SK-N-SH (cell line): ENCODE measurements around the gene NUDCD3. TPM values are rescaled to one million over a fixed set of nuclear protein-coding genes. Genes with fewer than 3 reads are reported as not detected.

Experiments
- CTCF ChIA-PET: fragments of 300-600, 350-600 bp; formaldehyde crosslinking; extraction: SDS; loops from one replicate; lab custom pipeline; 2021; lab: Yijun Ruan, JAX
- POLR2A ChIA-PET: fragments of 350-600 bp; sonication (Branson Sonifier 250); formaldehyde crosslinking; extraction: SDS; loops from one replicate; lab custom pipeline; 2020; ENCODE audit warnings: antibody characterized with exemption, inconsistent platforms; lab: Yijun Ruan, JAX
- DNase-seq: peaks from one replicate; pipeline ENCODE4 v3.0.0; 2012
- H2AFZ ChIP-seq: fragments of 200-600 bp; sonication (generic); 2 replicates; pipeline ENCODE4 v1.8.1; 2016; ENCODE audit warnings: antibody characterized with exemption, mild to moderate bottlenecking, low read depth
- H3F3A ChIP-seq: fragments of 200-600 bp; sonication (generic); replicated peaks from 2 replicates; pipeline ENCODE3; 2016; ENCODE audit warnings: antibody characterized with exemption, mild to moderate bottlenecking; ENCODE audit not compliant: insufficient read depth
- H3K27ac ChIP-seq, 2 experiments: fragments of 200-500 bp in 1 of 2; fragments of 200-600 bp in 1 of 2; sonication (Bioruptor generic) in 1 of 2; sonication (generic), shearing (Covaris generic) in 1 of 2; 2 replicates each; pipeline versions ENCODE4 v1.5.1 to v1.6.1; 2014 to 2016; ENCODE audit warnings: low read depth in 2 of 2, inconsistent platforms in 1 of 2, low read length in 1 of 2, mild to moderate bottlenecking in 1 of 2, mixed read lengths in 1 of 2
- H3K27me3 ChIP-seq: fragments of 200-600 bp; sonication (generic), shearing (Covaris generic); 2 replicates; pipeline ENCODE4 v1.6.1; 2016; ENCODE audit warnings: mixed run types; ENCODE audit not compliant: insufficient read depth
- H3K36me3 ChIP-seq, 2 experiments: fragments of 200-500 bp in 1 of 2; fragments of 200-600 bp in 1 of 2; sonication (Bioruptor generic) in 1 of 2; sonication (generic) in 1 of 2; replicated peaks in 1 of 2; 2 replicates each; pipeline versions ENCODE3 to v1.5.1; 2014 to 2016; ENCODE audit warnings: low read length in 1 of 2, mild to moderate bottlenecking in 1 of 2; ENCODE audit not compliant: insufficient read depth in 2 of 2, control insufficient read depth in 1 of 2
- H3K4me1 ChIP-seq, 2 experiments: fragments of 200-500 bp in 1 of 2; fragments of 200-600 bp in 1 of 2; sonication (Bioruptor generic) in 1 of 2; sonication (generic), shearing (Covaris generic) in 1 of 2; 2 replicates each; pipeline versions ENCODE4 v1.5.1 to v1.6.1; 2014 to 2016; ENCODE audit warnings: low read depth in 1 of 2, low read length in 1 of 2, mixed run types in 1 of 2; ENCODE audit not compliant: insufficient read depth in 2 of 2, control insufficient read depth in 1 of 2
- H3K4me2 ChIP-seq: fragments of 200-600 bp; sonication (generic), shearing (Covaris generic); 2 replicates; pipeline ENCODE4 v1.6.1; 2017; ENCODE audit warnings: mixed run types
- H3K4me3 ChIP-seq, 2 experiments: fragments of 200-500 bp in 1 of 2; fragments of 200-600 bp in 1 of 2; sonication (Bioruptor generic) in 1 of 2; sonication (generic), shearing (Covaris generic) in 1 of 2; 2 replicates each; pipeline versions ENCODE4 v1.5.1 to v1.8.1; 2014 to 2016; ENCODE audit warnings: low read depth in 2 of 2, inconsistent platforms in 1 of 2, low read length in 1 of 2, mild to moderate bottlenecking in 1 of 2, mixed read lengths in 1 of 2, moderate library complexity in 1 of 2
- H3K79me2 ChIP-seq: fragments of 200-600 bp; sonication (generic); 2 replicates; pipeline ENCODE4 v1.8.1; 2017; ENCODE audit warnings: mild to moderate bottlenecking; ENCODE audit not compliant: insufficient read depth
- H3K9ac ChIP-seq: fragments of 200-600 bp; sonication (generic); 2 replicates; pipeline ENCODE4 v1.6.1; 2017; ENCODE audit warnings: mixed run types
- H3K9me2 ChIP-seq: fragments of 200-600 bp; sonication (generic); 2 replicates; pipeline ENCODE4 v1.6.1; 2017; ENCODE audit warnings: mixed run types
- H3K9me3 ChIP-seq: fragments of 200-600 bp; sonication (generic); 2 replicates; pipeline ENCODE4 v1.6.1; 2017; ENCODE audit warnings: mixed run types, mild to moderate bottlenecking, moderate library complexity
- H4K20me1 ChIP-seq: fragments of 200-600 bp; sonication (generic); 2 replicates; pipeline ENCODE4 v1.6.1; 2017; ENCODE audit warnings: mild to moderate bottlenecking, mixed run types; ENCODE audit not compliant: insufficient read depth
- CTCF ChIP-seq: fragments of 200-600 bp; sonication (generic); IDR thresholded peaks from 2 replicates; pipeline ENCODE4 v1.6.1; 2017; ENCODE audit warnings: antibody characterized with exemption, mild to moderate bottlenecking, moderate library complexity
- ELF1 ChIP-seq: IDR thresholded peaks from 2 replicates; pipeline ENCODE4 v1.4.0; 2012
- EP300 ChIP-seq, 2 experiments: IDR thresholded peaks; 2 replicates each; pipeline versions ENCODE4 v1.4.0 to v1.6.1; 2012; ENCODE audit warnings: borderline replicate concordance in 1 of 2, low read depth in 1 of 2, low read length in 1 of 2
- EZH2phosphoT487 ChIP-seq: fragments of 200-600 bp; sonication (generic); IDR thresholded peaks from 2 replicates; pipeline ENCODE4 v1.6.1; 2017; ENCODE audit warnings: low read depth, mixed run types, mild to moderate bottlenecking, antibody characterized with exemption, moderate library complexity, borderline replicate concordance
- FOSL2 ChIP-seq: IDR thresholded peaks from 2 replicates; pipeline ENCODE4 v1.4.0; 2012; ENCODE audit warnings: low read depth, mild to moderate bottlenecking, moderate library complexity, borderline replicate concordance
- GABPA ChIP-seq: IDR thresholded peaks from 2 replicates; pipeline ENCODE4 v1.4.0; 2012; ENCODE audit warnings: low read depth, mild to moderate bottlenecking
- MAX ChIP-seq: IDR thresholded peaks from 2 replicates; pipeline ENCODE4 v1.4.0; 2012; ENCODE audit warnings: low read depth
- MXI1 ChIP-seq: IDR thresholded peaks from 2 replicates; pipeline ENCODE4 v1.6.1; 2012; ENCODE audit warnings: mild to moderate bottlenecking, low read depth, low read length, improper control_type of control experiment
- NFIC ChIP-seq: IDR thresholded peaks from 2 replicates; pipeline ENCODE4 v1.4.0; 2012; ENCODE audit warnings: borderline replicate concordance
- RAD21 ChIP-seq: IDR thresholded peaks from 2 replicates; pipeline ENCODE4 v1.6.1; 2012; ENCODE audit warnings: mild to moderate bottlenecking, low read length
- RCOR1 ChIP-seq: fragments of 150-350 bp; IDR thresholded peaks from 2 replicates; pipeline ENCODE4 v1.6.1; 2017; ENCODE audit warnings: antibody characterized with exemption, low read length
- RFX5 ChIP-seq: IDR thresholded peaks from 2 replicates; pipeline ENCODE4 v1.6.1; 2012; ENCODE audit warnings: mild to moderate bottlenecking, improper control_type of control experiment, low read length
- SIN3A ChIP-seq: IDR thresholded peaks from 2 replicates; pipeline ENCODE4 v1.6.1; 2012; ENCODE audit warnings: low read depth, mild to moderate bottlenecking, low read length, moderate library complexity, borderline replicate concordance
- SMC3 ChIP-seq: IDR thresholded peaks from 2 replicates; pipeline ENCODE4 v1.6.1; 2012; ENCODE audit warnings: low read depth, low read length, improper control_type of control experiment
- TAF1 ChIP-seq: IDR thresholded peaks from 2 replicates; pipeline ENCODE4 v1.6.1; 2012; ENCODE audit warnings: low read depth, mild to moderate bottlenecking, low read length, moderate library complexity, borderline replicate concordance
- TCF12 ChIP-seq: IDR thresholded peaks from 2 replicates; pipeline ENCODE4 v1.4.0; 2012
- TEAD4 ChIP-seq: IDR thresholded peaks from 2 replicates; pipeline ENCODE4 v1.4.0; 2012; ENCODE audit warnings: mild to moderate bottlenecking, borderline replicate concordance; ENCODE audit not compliant: insufficient read depth
- USF1 ChIP-seq: IDR thresholded peaks from 2 replicates; pipeline ENCODE4 v1.4.0; 2012; ENCODE audit warnings: low read depth, borderline replicate concordance
- USF2 ChIP-seq: fragments of 150-350 bp; IDR thresholded peaks from 2 replicates; pipeline ENCODE4 v1.6.1; 2017; ENCODE audit warnings: antibody characterized with exemption, low read length, low read depth, borderline replicate concordance
- YY1 ChIP-seq: IDR thresholded peaks from 2 replicates; pipeline ENCODE4 v1.4.0; 2012; ENCODE audit warnings: low read depth, mild to moderate bottlenecking
- ZBTB33 ChIP-seq: IDR thresholded peaks from 2 replicates; pipeline ENCODE4 v1.4.0; 2012; ENCODE audit warnings: low read depth, borderline replicate concordance
- WGBS: methylation state at CpG from one replicate; pipeline ENCODE4 v1.1.6; 2017; ENCODE audit warnings: low lambda C conversion rate; 5-methylcytosine and 5-hydroxymethylcytosine counted together
- polyA plus RNA-seq, 3 experiments: library from polyadenylated mRNA; depleted of rRNA; stranded (reverse); fragments of >200 nt; gene quantifications; 2 replicates each; pipeline ENCODE4 v1.2.3, GENCODE V29; 2012

Gene NUDCD3
- polyA plus RNA-seq, 1 of the 3 experiments (the other 2 are of a cell fraction): 66.0 TPM

- H3K9ac ChIP-seq: no peak overlapping the region
- ChIA-PET POLR2A (no interaction called here), CTCF (interaction anchor here (0.6 to 1.5 kb wide), 18 partner anchors 10 to 405 kb away, joined by 3 to 8 read pairs (median 4); partner anchors contain the start of gene NUDCD3)
- H4K20me1 ChIP-seq: peaks cover 30% of the 10 kb centered on the region
- no peak overlapping the region for H2AFZ ChIP-seq
- no peak overlapping the region for H3K4me2 ChIP-seq
- TF ChIP-seq SIN3A (0 out of 2 replicates have a peak, but pooled peaks have one; percentile 25), EZH2phosphoT487 (no peak), MXI1 (peak; percentile 50; the same call in 1 of the 2 replicates), SMC3 (peak; percentile 86), RAD21 (peak; percentile 98), CTCF (peak; percentile 100)
- no peak overlapping the region for H3K27ac ChIP-seq
- H3K79me2 ChIP-seq: peaks cover 90% of the 10 kb centered on the region
- WGBS: 49% methylated on average over 6 of the region's 6 CpGs
- peaks cover 74 to 76% of the 10 kb centered on the region in 2 experiments for H3K36me3 ChIP-seq
- no peaks in the 10 kb centered on the region for H3K9me2 ChIP-seq
- no peaks in the 10 kb centered on the region for H3K9me3 ChIP-seq
- H3K4me3 ChIP-seq: no peak overlapping the region; a peak in 1 of 4 replicates
- no peaks in the 10 kb centered on the region for H3K27me3 ChIP-seq
- peak; percentile 72 for DNase-seq
- H3F3A ChIP-seq: peaks cover 19% of the 10 kb centered on the region
- peaks cover 9 to 13% of the 10 kb centered on the region in 2 experiments; a peak in 3 of 4 replicates for H3K4me1 ChIP-seq
These were observed 13.2 kb downstream of the NUDCD3 start for GRCh38 chr7:44477063-44477830.

GRCh38 chr7:44476313-44476712 is 14.1 kb downstream of the NUDCD3 start:
- 90% methylated on average over 5 of the region's 5 CpGs for WGBS
- peaks cover 20% of the 10 kb centered on the region for H3F3A ChIP-seq
- ChIA-PET CTCF (interaction anchor here (0.9 to 2.4 kb wide), 11 partner anchors 9 to 371 kb away, joined by 3 to 17 read pairs (median 4); partner anchors contain the start of genes H2AZ2 and NUDCD3), POLR2A (interaction anchor here (1.2 kb wide), 1 partner anchor 13 kb away, joined by 3 read pairs; no protein-coding TSS in a partner anchor)
- no peak overlapping the region for H3K4me2 ChIP-seq
- H3K9me3 ChIP-seq: no peaks in the 10 kb centered on the region
- no peak overlapping the region for H2AFZ ChIP-seq
- H3K36me3 ChIP-seq: peaks cover 73 to 76% of the 10 kb centered on the region in 2 experiments
- peaks cover 90% of the 10 kb centered on the region for H3K79me2 ChIP-seq
- no peak for DNase-seq
- no peaks in the 10 kb centered on the region for H3K27me3 ChIP-seq
- H3K9ac ChIP-seq: no peak overlapping the region
- no peak overlapping the region for H3K27ac ChIP-seq
- H3K4me3 ChIP-seq: no peak overlapping the region
- H3K4me1 ChIP-seq: peaks cover 12 to 13% of the 10 kb centered on the region in 2 experiments; a peak in 3 of 4 replicates
- H4K20me1 ChIP-seq: peaks cover 37% of the 10 kb centered on the region
- no peaks in the 10 kb centered on the region for H3K9me2 ChIP-seq
- TF ChIP-seq YY1 (no peak), TAF1 (no peak), MXI1 (no peak), TEAD4 (no peak), ELF1 (no peak), RFX5 (no peak), ZBTB33 (no peak), SMC3 (no peak), RCOR1 (no peak), FOSL2 (no peak), USF2 (no peak), EP300 (IDR thresholded peaks at IDR 0.05; ENCODE audit: borderline replicate concordance in 1 of 2, low read depth in 1 of 2, low read length in 1 of 2) (no peak), MAX (no peak), USF1 (no peak), GABPA (no peak), NFIC (no peak), TCF12 (no peak)
